Measurements from ENCODE around the gene EDN1.

EDN1 gene

GRCh38 chr6:12266571-12266970 lies 23.6 kb upstream of the EDN1 start:
- no peak for DNase-seq (ENCODE audit: insufficient read length, low spot score)
- no peak for FAIRE-seq

- FAIRE-seq (no peak), DNase-seq (ENCODE audit: insufficient read length, low spot score) (no peak)
These were observed 21.1 kb upstream of the EDN1 start for GRCh38 chr6:12269110-12269509.

- FAIRE-seq, result peak; percentile 28
- DNase-seq (ENCODE audit: insufficient read length, low spot score), result no peak
These were observed 19.5 kb upstream of the EDN1 start for GRCh38 chr6:12270551-12271230.

GRCh38 chr6:12271594-12271993 lies 18.6 kb upstream of the EDN1 start:
- FAIRE-seq (no peak), DNase-seq (ENCODE audit: insufficient read length, low spot score) (no peak)

- FAIRE-seq (no peak), DNase-seq (ENCODE audit: insufficient read length, low spot score) (no peak)
These were observed 18.2 kb upstream of the EDN1 start for GRCh38 chr6:12271997-12272396.

- FAIRE-seq, result no peak
- DNase-seq (ENCODE audit: insufficient read length, low spot score), result no peak
These were observed 15.1 kb upstream of the EDN1 start for GRCh38 chr6:12275107-12275506.

- no peak for FAIRE-seq
These were observed 13.2 kb upstream of the EDN1 start for GRCh38 chr6:12276930-12277315.

GRCh38 chr6:12277386-12277785 lies 12.8 kb upstream of the EDN1 start:
- FAIRE-seq, result no peak
- DNase-seq (ENCODE audit: insufficient read length, low spot score), result no peak

More at GRCh38 chr6:12276930-12277315, 13.2 kb upstream of the EDN1 start:
- DNase-seq (ENCODE audit: insufficient read length, low spot score), result no peak

- no peak for FAIRE-seq
- no peak for DNase-seq (ENCODE audit: insufficient read length, low spot score)
These were observed 11.2 kb upstream of the EDN1 start for GRCh38 chr6:12278915-12279314.

- FAIRE-seq, result no peak
- no peak for DNase-seq (ENCODE audit: insufficient read length, low spot score)
These were observed 10.7 kb upstream of the EDN1 start for GRCh38 chr6:12279322-12280091.

- FAIRE-seq (no peak), DNase-seq (ENCODE audit: insufficient read length, low spot score) (no peak)
These were observed 9.7 kb upstream of the EDN1 start for GRCh38 chr6:12280458-12280857.

- no peak for DNase-seq (ENCODE audit: insufficient read length, low spot score)
- no peak for FAIRE-seq
These were observed 9.3 kb upstream of the EDN1 start for GRCh38 chr6:12280902-12281301.

GRCh38 chr6:12283904-12284303 lies 6.3 kb upstream of the EDN1 start:
- DNase-seq (ENCODE audit: insufficient read length, low spot score), result no peak
- peak; percentile 58 for FAIRE-seq

- FAIRE-seq (no peak), DNase-seq (ENCODE audit: insufficient read length, low spot score) (no peak)
These were observed 3.6 kb upstream of the EDN1 start for GRCh38 chr6:12286373-12287110.

- no peak for FAIRE-seq
These were observed 1.9 kb upstream of the EDN1 start for GRCh38 chr6:12288211-12288618.

GRCh38 chr6:12288914-12289313 lies 1.2 kb upstream of the EDN1 start:
- no peak for DNase-seq (ENCODE audit: insufficient read length, low spot score)
- no peak for FAIRE-seq

More at GRCh38 chr6:12288211-12288618, 1.9 kb upstream of the EDN1 start:
- no peak for DNase-seq (ENCODE audit: insufficient read length, low spot score)

- FAIRE-seq (peak; percentile 81), DNase-seq (ENCODE audit: insufficient read length, low spot score) (peak; percentile 52)
These were observed 719 bp upstream of the EDN1 start for GRCh38 chr6:12289365-12289919.

- DNase-seq (ENCODE audit: insufficient read length, low spot score) (no peak), FAIRE-seq (no peak)
These were observed 1.1 kb downstream of the EDN1 start for GRCh38 chr6:12291071-12291838.

- FAIRE-seq, result peak; percentile 4
- no peak for DNase-seq (ENCODE audit: insufficient read length, low spot score)
These were observed 1.9 kb downstream of the EDN1 start for GRCh38 chr6:12291839-12292604.

Data from GM19239 (cell line).